OCI-LY7 (cell line): Measurements from ENCODE around the gene PAK6. TPM values are rescaled to one million over a fixed set of nuclear protein-coding genes. Genes with fewer than 3 reads are reported as not detected.
A peak's percentile ranks its signal among the peaks of the same experiment; 100 is the strongest.

ENCODE experiments used
- BruUV-seq: library from RNA; stranded (reverse); fragments of 400-500 nt; replicated peaks from 2 replicates; lab custom pipeline; 2021; lab: Mats Ljungman, UMichigan
- CTCF ChIA-PET: fragments of 300-600 bp; sonication (Branson Sonifier 250); formaldehyde crosslinking; loops from one replicate; lab custom pipeline; 2022; ENCODE audit warnings: antibody characterized with exemption; ENCODE audit not compliant: unreplicated experiment; lab: Charles Lee
- POLR2A ChIA-PET: fragments of 300-600 bp; sonication (Branson Sonifier 250); formaldehyde crosslinking; loops from one replicate; lab custom pipeline; 2022; ENCODE audit warnings: antibody characterized with exemption; lab: Charles Lee
- DNase-seq: peaks from one replicate; pipeline ENCODE4 v3.0.0-alpha.2; 2015; ENCODE audit warnings: low spot score
- H2AFZ ChIP-seq: fragments of 200-600 bp; sonication (generic), shearing (Covaris generic); 2 replicates; pipeline ENCODE4 v1.6.1; 2014; ENCODE audit warnings: mild to moderate bottlenecking, antibody characterized with exemption, low read length, moderate library complexity
- H3K27ac ChIP-seq: fragments of 200-600 bp; sonication (generic); 2 replicates; pipeline ENCODE4 v1.5.1; 2014; ENCODE audit warnings: mixed run types, low read depth, mild to moderate bottlenecking, moderate library complexity, low read length, inconsistent platforms; ENCODE audit not compliant: poor library complexity, severe bottlenecking
- H3K36me3 ChIP-seq: fragments of 200-600 bp; sonication (generic); 2 replicates; pipeline ENCODE4 v1.6.1; 2014; ENCODE audit warnings: mild to moderate bottlenecking, antibody characterized with exemption, low read length, moderate library complexity, mixed read lengths; ENCODE audit not compliant: insufficient read depth
- H3K4me1 ChIP-seq: fragments of 200-600 bp; sonication (generic); 2 replicates; pipeline ENCODE4 v1.5.1; 2014; ENCODE audit warnings: mild to moderate bottlenecking, low read length; ENCODE audit not compliant: insufficient read depth, poor library complexity, severe bottlenecking
- H3K4me2 ChIP-seq: fragments of 200-600 bp; sonication (generic); 2 replicates; pipeline ENCODE4 v1.6.1; 2014; ENCODE audit warnings: mild to moderate bottlenecking, low read length
- H3K4me3 ChIP-seq: fragments of 200-600 bp; sonication (generic); 2 replicates; pipeline ENCODE4 v1.5.1; 2014; ENCODE audit warnings: mild to moderate bottlenecking, low read depth, low read length; ENCODE audit not compliant: poor library complexity, severe bottlenecking
- H3K79me2 ChIP-seq: fragments of 200-600 bp; sonication (generic); 2 replicates; pipeline ENCODE4 v1.6.1; 2016; ENCODE audit warnings: low read depth, mild to moderate bottlenecking, low read length, moderate library complexity, mixed read lengths; ENCODE audit not compliant: insufficient read depth
- H3K9me2 ChIP-seq: fragments of 200-600 bp; sonication (generic); 2 replicates; pipeline ENCODE4 v1.6.1; 2016; ENCODE audit warnings: mild to moderate bottlenecking, low read length, mixed read lengths; ENCODE audit not compliant: insufficient read depth
- H3K9me3 ChIP-seq: fragments of 200-600 bp; sonication (generic); 2 replicates; pipeline ENCODE4 v1.6.1; 2014; ENCODE audit warnings: mild to moderate bottlenecking, mixed run types, low read length, mixed read lengths
- H4K20me1 ChIP-seq: fragments of 200-600 bp; sonication (generic); 2 replicates; pipeline ENCODE4 v1.6.1; 2014; ENCODE audit warnings: mild to moderate bottlenecking, antibody characterized with exemption, low read length, moderate library complexity, mixed read lengths; ENCODE audit not compliant: insufficient read depth
- EZH2phosphoT487 ChIP-seq: fragments of 200-600 bp; sonication (generic); IDR thresholded peaks from 2 replicates; pipeline ENCODE4 v1.6.1; 2018; ENCODE audit warnings: low read depth, borderline replicate concordance, mild to moderate bottlenecking, mixed run types, antibody characterized with exemption, low read length, moderate library complexity, mixed read lengths
- intact Hi-C: fragments of 100-400 bp; cut with micrococcal nuclease; formaldehyde crosslinking; loops from one replicate; pipeline ENCODE4 v1.10.0; 2022; ENCODE audit not compliant: unreplicated experiment
- total RNA-seq, 2 experiments: library from RNA; depleted of rRNA in 1 of 2; stranded (reverse); fragments of >200 nt in 1 of 2; shearing (Covaris generic) in 1 of 2; gene quantifications; 2 replicates each; pipeline ENCODE4 v1.2.3, GENCODE V29; 2014 to 2022
- TF ChIP-seq, protein P1 (sequence below): fragments of 200-600 bp; sonication (generic); conservative IDR thresholded peaks from 2 replicates; pipeline ENCODE4 v1.5.1; 2014; ENCODE audit warnings: mild to moderate bottlenecking, antibody characterized with exemption, low read length, moderate library complexity, mixed read lengths

PAK6 gene
- total RNA-seq, 2 experiments from 2014 or later, result 0.03 TPM; not detected in 1

DNA sequence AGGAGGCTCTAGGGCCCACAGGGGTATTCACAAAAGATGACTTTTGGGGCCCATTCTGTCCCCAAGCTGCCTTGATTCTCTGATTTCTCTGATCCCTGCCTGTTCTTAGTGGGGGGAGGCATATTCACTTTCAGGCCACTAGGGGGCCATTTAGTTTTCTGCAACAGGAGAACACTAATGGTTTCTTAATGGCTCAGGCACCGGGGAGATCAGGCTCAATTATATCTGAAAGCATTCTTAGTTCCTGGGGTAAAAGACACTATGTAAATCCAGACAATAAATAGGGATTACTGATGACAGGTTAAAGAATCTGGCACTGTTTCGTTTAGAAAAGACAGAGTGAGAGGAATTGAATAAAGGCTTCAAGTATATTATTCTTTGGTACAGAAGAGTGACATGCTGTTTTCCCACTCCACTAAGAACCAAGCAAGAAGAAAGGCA, 82.1 kb downstream of the PAK6 start:
- Histone ChIP-seq H3K9me2 (no peaks in the 10 kb centered on the region), H4K20me1 (no peaks in the 10 kb centered on the region), H3K27ac (no peak overlapping the region), H2AFZ (no peak overlapping the region), H3K79me2 (no peaks in the 10 kb centered on the region), H3K9me3 (no peaks in the 10 kb centered on the region), H3K4me3 (no peak overlapping the region), H3K4me1 (peaks cover 6% of the 10 kb centered on the region), H3K4me2 (no peak overlapping the region), H3K36me3 (no peaks in the 10 kb centered on the region)
- peak; percentile 79 for DNase-seq
- intact Hi-C loops, result loop anchor here (1.0 to 5.0 kb wide), 3 partner anchors 17 to 539 kb away; partner anchors contain the start of gene FSIP1
- TF ChIP-seq, protein P1, sequence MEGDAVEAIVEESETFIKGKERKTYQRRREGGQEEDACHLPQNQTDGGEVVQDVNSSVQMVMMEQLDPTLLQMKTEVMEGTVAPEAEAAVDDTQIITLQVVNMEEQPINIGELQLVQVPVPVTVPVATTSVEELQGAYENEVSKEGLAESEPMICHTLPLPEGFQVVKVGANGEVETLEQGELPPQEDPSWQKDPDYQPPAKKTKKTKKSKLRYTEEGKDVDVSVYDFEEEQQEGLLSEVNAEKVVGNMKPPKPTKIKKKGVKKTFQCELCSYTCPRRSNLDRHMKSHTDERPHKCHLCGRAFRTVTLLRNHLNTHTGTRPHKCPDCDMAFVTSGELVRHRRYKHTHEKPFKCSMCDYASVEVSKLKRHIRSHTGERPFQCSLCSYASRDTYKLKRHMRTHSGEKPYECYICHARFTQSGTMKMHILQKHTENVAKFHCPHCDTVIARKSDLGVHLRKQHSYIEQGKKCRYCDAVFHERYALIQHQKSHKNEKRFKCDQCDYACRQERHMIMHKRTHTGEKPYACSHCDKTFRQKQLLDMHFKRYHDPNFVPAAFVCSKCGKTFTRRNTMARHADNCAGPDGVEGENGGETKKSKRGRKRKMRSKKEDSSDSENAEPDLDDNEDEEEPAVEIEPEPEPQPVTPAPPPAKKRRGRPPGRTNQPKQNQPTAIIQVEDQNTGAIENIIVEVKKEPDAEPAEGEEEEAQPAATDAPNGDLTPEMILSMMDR, result peak; percentile 97
- TF ChIP-seq EZH2phosphoT487, result no peak
- POLR2A ChIA-PET, result no interaction called here
- BruUV-seq, result no TSS peak
- CTCF ChIA-PET, result interaction anchor here (1.4 kb wide), 1 partner anchor 13 kb away, joined by 3 read pairs; no protein-coding TSS in a partner anchor

DNA sequence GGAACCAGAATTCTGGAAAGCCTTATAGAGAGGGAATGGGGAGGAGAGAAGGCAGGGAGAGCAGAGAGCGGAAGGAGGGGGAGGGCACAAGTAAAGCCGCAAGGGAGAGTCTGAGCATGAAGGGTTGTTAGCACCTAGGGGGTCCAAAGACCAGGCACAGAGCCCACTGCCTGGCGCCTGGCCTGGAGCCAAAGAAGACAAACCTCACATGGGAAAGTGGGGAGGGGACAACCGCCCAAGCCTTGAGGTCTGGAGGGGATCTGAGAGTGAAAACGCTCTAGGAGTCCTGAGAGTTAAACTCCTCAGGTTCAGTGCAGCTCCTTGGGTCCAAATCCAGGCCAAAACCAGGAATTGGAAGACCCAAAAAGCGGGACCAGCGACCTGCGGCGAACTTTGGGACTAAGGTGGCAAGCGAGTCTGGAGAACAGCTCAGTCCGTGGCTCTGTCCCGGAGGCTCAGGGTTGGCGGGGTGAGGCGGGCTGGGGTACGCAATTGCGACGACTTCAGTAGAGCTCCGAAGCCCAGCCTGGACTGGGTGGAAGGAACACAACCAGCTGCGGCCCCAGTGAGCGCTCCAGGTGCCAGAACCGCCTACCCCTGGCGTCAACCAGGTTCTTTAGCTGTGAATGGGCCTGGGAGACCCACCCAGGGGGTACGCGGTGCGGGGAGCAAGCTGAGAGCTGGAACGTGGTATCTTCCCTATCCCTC, 83.8 kb downstream of the PAK6 start:
- POLR2A ChIA-PET, result interaction anchor here (0.6 to 1.0 kb wide), 2 partner anchors 15 to 52 kb away, joined by 4 to 5 read pairs; no protein-coding TSS in a partner anchor
- no peak overlapping the region for H2AFZ ChIP-seq

More for the DNA sequence above, 83.8 kb downstream of the PAK6 start:
- Histone ChIP-seq H3K4me3 (peak overlapping the region; percentile 65), H3K79me2 (no peaks in the 10 kb centered on the region), H3K36me3 (no peaks in the 10 kb centered on the region), H3K27ac (no peak overlapping the region), H3K9me3 (no peaks in the 10 kb centered on the region), H3K4me1 (peaks cover 6% of the 10 kb centered on the region), H3K9me2 (no peaks in the 10 kb centered on the region), H3K4me2 (peak overlapping the region; percentile 64), H4K20me1 (no peaks in the 10 kb centered on the region)
- no peak for DNase-seq
- no TSS peak for BruUV-seq
- CTCF ChIA-PET, result interaction anchor here (0.7 to 1.0 kb wide), 3 partner anchors 14 to 34 kb away, joined by 3 to 5 read pairs (median 3); no protein-coding TSS in a partner anchor
- no peak for TF ChIP-seq EZH2phosphoT487
- TF ChIP-seq, protein P1, result no peak
- intact Hi-C loops, result loop anchor here (1.0 to 5.0 kb wide), 3 partner anchors 100 to 540 kb away; partner anchors contain the start of gene FSIP1
